ENCODE results near the gene UGT1A6. TPM values are rescaled to one million over a fixed set of nuclear protein-coding genes. Genes with fewer than 3 reads are reported as not detected.

Gene UGT1A6
- total and polyA plus RNA-seq, 2 donors (not counting 1 experiment from before 2014, with no cell fraction given): not detected

DNA sequence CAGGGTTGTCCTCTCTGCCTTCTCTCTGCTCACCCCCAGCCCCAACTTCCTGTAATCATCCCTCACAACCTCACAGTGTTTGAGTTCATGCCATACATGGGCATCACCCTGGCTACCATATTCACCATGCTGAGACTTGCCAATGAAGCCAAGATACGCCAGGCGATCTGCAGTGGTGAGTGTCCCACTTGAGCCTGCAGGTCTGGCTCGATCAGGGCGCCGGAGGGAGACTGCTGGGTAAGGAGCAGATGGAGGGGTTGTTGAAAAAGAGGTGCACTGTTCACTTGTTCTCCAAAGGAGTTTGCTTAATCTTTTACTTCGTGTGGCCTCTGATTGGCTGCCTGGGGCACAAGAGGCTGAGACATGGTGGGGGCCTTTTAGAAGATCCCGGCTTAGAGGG lies 100.0 kb downstream of the UGT1A6 start:
- no peak overlapping the region for H3K4me3 ChIP-seq (replicated peaks in 1 of 4; ENCODE audit: control extremely low read depth in 1 of 4, insufficient read depth in 1 of 4, low read depth in 3 of 4, low read length in 4 of 4)
- no peaks in the 10 kb centered on the region for H3K36me3 ChIP-seq (ENCODE audit: control insufficient read depth, insufficient read depth, low read length)
- H4K20me1 ChIP-seq (ENCODE audit: control insufficient read depth, extremely low read depth, insufficient read depth, low read length): no peaks in the 10 kb centered on the region
- no peak overlapping the region for H3K27ac ChIP-seq (ENCODE audit: insufficient read depth, low read length)
- H3K4me2 ChIP-seq (ENCODE audit: extremely low read depth, insufficient read depth, low read length): no peak overlapping the region
- H3K79me2 ChIP-seq (ENCODE audit: control insufficient read depth, insufficient read depth, low read length): no peaks in the 10 kb centered on the region
- no peaks in the 10 kb centered on the region for H3K9me3 ChIP-seq (ENCODE audit: control insufficient read depth, insufficient read depth, low read depth, low read length)
- no peak for TF ChIP-seq EZH2 (IDR thresholded peaks at IDR 0.05; ENCODE audit: low read length, missing control alignments)
- TF ChIP-seq, protein P1, sequence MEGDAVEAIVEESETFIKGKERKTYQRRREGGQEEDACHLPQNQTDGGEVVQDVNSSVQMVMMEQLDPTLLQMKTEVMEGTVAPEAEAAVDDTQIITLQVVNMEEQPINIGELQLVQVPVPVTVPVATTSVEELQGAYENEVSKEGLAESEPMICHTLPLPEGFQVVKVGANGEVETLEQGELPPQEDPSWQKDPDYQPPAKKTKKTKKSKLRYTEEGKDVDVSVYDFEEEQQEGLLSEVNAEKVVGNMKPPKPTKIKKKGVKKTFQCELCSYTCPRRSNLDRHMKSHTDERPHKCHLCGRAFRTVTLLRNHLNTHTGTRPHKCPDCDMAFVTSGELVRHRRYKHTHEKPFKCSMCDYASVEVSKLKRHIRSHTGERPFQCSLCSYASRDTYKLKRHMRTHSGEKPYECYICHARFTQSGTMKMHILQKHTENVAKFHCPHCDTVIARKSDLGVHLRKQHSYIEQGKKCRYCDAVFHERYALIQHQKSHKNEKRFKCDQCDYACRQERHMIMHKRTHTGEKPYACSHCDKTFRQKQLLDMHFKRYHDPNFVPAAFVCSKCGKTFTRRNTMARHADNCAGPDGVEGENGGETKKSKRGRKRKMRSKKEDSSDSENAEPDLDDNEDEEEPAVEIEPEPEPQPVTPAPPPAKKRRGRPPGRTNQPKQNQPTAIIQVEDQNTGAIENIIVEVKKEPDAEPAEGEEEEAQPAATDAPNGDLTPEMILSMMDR (conservative IDR thresholded peaks at IDR 0.05 in 1 of 2, IDR thresholded peaks at IDR 0.05 in 1 of 2; ENCODE audit: low read depth in 1 of 2, low read length in 2 of 2): no peak
- no peaks in the 10 kb centered on the region for H3K4me1 ChIP-seq (ENCODE audit: control insufficient read depth, extremely low read depth, insufficient read depth, low read length)
- H2AFZ ChIP-seq (ENCODE audit: low read length): no peak overlapping the region
- DNase-seq (ENCODE audit: low read depth in 2 of 2): no peak
- H3K27me3 ChIP-seq (ENCODE audit: control insufficient read depth, insufficient read depth, low read length): no peaks in the 10 kb centered on the region
- H3K9ac ChIP-seq (ENCODE audit: insufficient read depth, low read length): no peak overlapping the region

DNA sequence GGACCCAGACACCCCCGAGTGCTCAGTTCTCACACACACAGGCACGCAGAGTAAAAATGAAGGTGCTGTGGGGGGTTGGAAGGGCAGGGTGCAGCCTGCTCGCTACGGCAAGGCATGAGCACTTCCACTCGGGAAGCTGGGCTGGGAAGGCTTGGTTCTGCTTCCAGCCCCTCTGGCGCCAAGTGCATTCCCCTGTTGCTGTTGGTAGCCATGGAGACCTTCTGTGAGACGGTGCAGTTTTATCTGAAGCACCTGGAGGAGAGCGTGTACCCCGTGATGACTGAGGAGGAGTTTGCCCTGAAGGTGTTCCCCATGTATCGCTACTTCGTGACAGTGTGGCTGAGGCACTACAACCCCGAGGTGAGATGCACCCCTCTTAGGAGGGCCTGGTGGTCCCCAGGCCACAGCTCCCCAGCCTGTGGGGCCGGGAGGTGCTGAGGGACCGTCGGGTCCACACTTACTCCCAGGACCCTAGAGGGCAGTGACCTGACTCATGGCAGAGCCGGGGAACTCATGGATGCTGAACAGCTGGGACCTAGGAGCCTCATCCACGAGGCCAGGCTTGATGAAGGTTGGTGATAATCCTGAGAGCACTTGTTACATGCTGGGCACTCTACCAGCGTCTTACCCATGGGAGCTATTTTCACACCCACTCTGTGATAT lies 100.9 kb downstream of the UGT1A6 start:
- Histone ChIP-seq H3K27me3 (ENCODE audit: control insufficient read depth, insufficient read depth, low read length) (no peaks in the 10 kb centered on the region), H3K4me3 (replicated peaks in 1 of 4; ENCODE audit: control extremely low read depth in 1 of 4, insufficient read depth in 1 of 4, low read depth in 3 of 4, low read length in 4 of 4) (no peak overlapping the region), H3K4me2 (ENCODE audit: extremely low read depth, insufficient read depth, low read length) (no peak overlapping the region), H2AFZ (ENCODE audit: low read length) (no peak overlapping the region), H3K9ac (ENCODE audit: insufficient read depth, low read length) (no peak overlapping the region), H3K27ac (ENCODE audit: insufficient read depth, low read length) (no peak overlapping the region), H3K4me1 (ENCODE audit: control insufficient read depth, extremely low read depth, insufficient read depth, low read length) (no peaks in the 10 kb centered on the region), H3K79me2 (ENCODE audit: control insufficient read depth, insufficient read depth, low read length) (no peaks in the 10 kb centered on the region), H4K20me1 (ENCODE audit: control insufficient read depth, extremely low read depth, insufficient read depth, low read length) (no peaks in the 10 kb centered on the region), H3K9me3 (ENCODE audit: control insufficient read depth, insufficient read depth, low read depth, low read length) (no peaks in the 10 kb centered on the region), H3K36me3 (ENCODE audit: control insufficient read depth, insufficient read depth, low read length) (no peaks in the 10 kb centered on the region)
- TF ChIP-seq EZH2 (IDR thresholded peaks at IDR 0.05; ENCODE audit: low read length, missing control alignments): no peak
- TF ChIP-seq, protein P1 (conservative IDR thresholded peaks at IDR 0.05 in 1 of 2, IDR thresholded peaks at IDR 0.05 in 1 of 2; ENCODE audit: low read depth in 1 of 2, low read length in 2 of 2): no peak
- DNase-seq (ENCODE audit: low read depth in 2 of 2): no peak

DNA sequence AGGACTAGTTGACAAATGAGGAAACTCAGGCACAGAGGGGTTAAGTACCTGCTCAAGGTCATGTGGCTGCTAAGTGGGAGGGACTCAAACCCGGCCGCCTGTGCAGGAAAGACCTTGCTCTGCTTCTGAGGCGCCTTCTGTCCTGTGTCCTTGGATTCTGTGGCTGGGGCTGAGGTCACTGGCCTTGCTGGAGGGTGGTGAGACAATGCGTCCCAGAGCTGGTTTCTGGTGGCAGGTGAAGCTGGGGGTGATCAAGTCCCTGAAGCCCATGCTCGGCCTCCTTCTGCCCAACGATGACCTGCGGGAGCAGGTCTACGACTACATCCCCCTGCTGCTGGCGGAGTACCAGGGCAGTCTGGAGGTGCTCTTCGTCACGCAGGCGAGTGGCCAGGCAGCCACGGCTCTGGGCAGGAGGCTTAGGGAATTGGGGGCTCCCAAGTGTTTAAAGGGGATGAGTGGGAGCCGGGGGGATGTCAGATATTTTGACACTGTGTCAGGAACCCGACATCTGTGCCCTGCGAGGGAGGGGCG lies 101.5 kb downstream of the UGT1A6 start:
- Histone ChIP-seq H3K9ac (ENCODE audit: insufficient read depth, low read length) (no peak overlapping the region), H4K20me1 (ENCODE audit: control insufficient read depth, extremely low read depth, insufficient read depth, low read length) (no peaks in the 10 kb centered on the region), H3K79me2 (ENCODE audit: control insufficient read depth, insufficient read depth, low read length) (no peaks in the 10 kb centered on the region), H3K36me3 (ENCODE audit: control insufficient read depth, insufficient read depth, low read length) (no peaks in the 10 kb centered on the region), H2AFZ (ENCODE audit: low read length) (no peak overlapping the region), H3K9me3 (ENCODE audit: control insufficient read depth, insufficient read depth, low read depth, low read length) (no peaks in the 10 kb centered on the region), H3K27ac (ENCODE audit: insufficient read depth, low read length) (no peak overlapping the region), H3K4me3 (replicated peaks in 1 of 4; ENCODE audit: control extremely low read depth in 1 of 4, insufficient read depth in 1 of 4, low read depth in 3 of 4, low read length in 4 of 4) (no peak overlapping the region), H3K27me3 (ENCODE audit: control insufficient read depth, insufficient read depth, low read length) (no peaks in the 10 kb centered on the region), H3K4me1 (ENCODE audit: control insufficient read depth, extremely low read depth, insufficient read depth, low read length) (no peaks in the 10 kb centered on the region), H3K4me2 (ENCODE audit: extremely low read depth, insufficient read depth, low read length) (no peak overlapping the region)
- no peak for DNase-seq (ENCODE audit: low read depth in 2 of 2)
- TF ChIP-seq EZH2 (IDR thresholded peaks at IDR 0.05; ENCODE audit: low read length, missing control alignments): no peak
- TF ChIP-seq, protein P1 (conservative IDR thresholded peaks at IDR 0.05 in 1 of 2, IDR thresholded peaks at IDR 0.05 in 1 of 2; ENCODE audit: low read depth in 1 of 2, low read length in 2 of 2): no peak

Measured in fibroblast of lung (primary cell).